Esophagus squamous epithelium (tissue), 5 donors: ENCODE measurements around the gene SEMA7A. TPM values are rescaled to one million over a fixed set of nuclear protein-coding genes. Genes with fewer than 3 reads are reported as not detected.
A peak's percentile ranks its signal among the peaks of the same experiment; 100 is the strongest.
"Not testable (repeated sequence)": the region's sequence is repeated elsewhere in the genome, so short reads cannot be mapped to it uniquely, and the experiment has no call there.

ENCODE experiments used
- DNase-seq: peaks from one replicate; lab custom pipeline; 2025; lab: John Stamatoyannopoulos, UW
- H3K27ac ChIP-seq, 4 donors: fragments of 200-600 bp; sonication (generic); one replicate each; pipeline ENCODE4 v1.5.1; 2016 to 2019; ENCODE audit warnings: mild to moderate bottlenecking in 1 of 4
- H3K27me3 ChIP-seq, 4 donors: fragments of 200-600 bp; sonication (generic); 1 replicate in 3 of 4; 2 replicates in 1 of 4; pipeline versions ENCODE4 v1.5.1 to v1.6.0; 2017 to 2021; ENCODE audit warnings: antibody characterized with exemption in 1 of 4
- H3K36me3 ChIP-seq, 3 donors: fragments of 200-600 bp; sonication (generic); one replicate each; pipeline ENCODE4 v1.5.1; 2016 to 2019
- H3K4me1 ChIP-seq, 3 donors: fragments of 200-600 bp; sonication (generic); one replicate each; pipeline ENCODE4 v1.5.1; 2017 to 2019
- H3K4me3 ChIP-seq, 4 donors: fragments of 200-600 bp; sonication (generic); 1 replicate in 3 of 4; 2 replicates in 1 of 4; pipeline ENCODE4 v1.5.1; 2016 to 2019; ENCODE audit warnings: mild to moderate bottlenecking in 2 of 4, moderate library complexity in 1 of 4
- H3K9me3 ChIP-seq, 3 donors: fragments of 200-600 bp; sonication (generic); one replicate each; pipeline ENCODE4 v1.5.1; 2016 to 2019
- POLR2A ChIP-seq, 4 donors: fragments of 450-650 bp; IDR thresholded peaks; one replicate each; pipeline ENCODE4 v1.6.1; 2017; ENCODE audit warnings: antibody characterized with exemption in 4 of 4, mild to moderate bottlenecking in 4 of 4, moderate library complexity in 3 of 4
- WGBS, 2 donors: methylation state at CpG; one replicate each; pipeline ENCODE4 v1.1.5; 2018; 5-methylcytosine and 5-hydroxymethylcytosine counted together
- intact Hi-C: fragments of 100-400 bp; cut with DNase I; formaldehyde crosslinking; loops from one replicate; pipeline ENCODE4 v1.15.0; 2022
- small RNA-seq, 4 donors: library from RNA; depleted of rRNA; stranded (forward); fragments of <200 nt; gene quantifications; one replicate each; pipeline ENCODE3, GENCODE V24; 2016
- total RNA-seq, 4 donors: library from RNA; depleted of rRNA; stranded (reverse); fragments of >200 nt; gene quantifications; one replicate each; pipeline ENCODE4 v1.1.0, GENCODE V29; 2016
- TF ChIP-seq, protein P1 (sequence below), 6 experiments: fragments of 450-650 bp in 4 of 6; fragments of 200-600 bp in 2 of 6; sonication (generic) in 2 of 6; IDR thresholded peaks; one replicate each; pipeline ENCODE4 v1.5.1; 2016 to 2019; ENCODE audit warnings: antibody characterized with exemption in 6 of 6, mild to moderate bottlenecking in 4 of 6, moderate library complexity in 4 of 6
- donor health status: DM: yes; HTN: yes; CAD: no.

SEMA7A gene
- total RNA-seq, 4 donors from 2014 or later, result 1.2 to 7.5 (median 2.9) TPM

DNA sequence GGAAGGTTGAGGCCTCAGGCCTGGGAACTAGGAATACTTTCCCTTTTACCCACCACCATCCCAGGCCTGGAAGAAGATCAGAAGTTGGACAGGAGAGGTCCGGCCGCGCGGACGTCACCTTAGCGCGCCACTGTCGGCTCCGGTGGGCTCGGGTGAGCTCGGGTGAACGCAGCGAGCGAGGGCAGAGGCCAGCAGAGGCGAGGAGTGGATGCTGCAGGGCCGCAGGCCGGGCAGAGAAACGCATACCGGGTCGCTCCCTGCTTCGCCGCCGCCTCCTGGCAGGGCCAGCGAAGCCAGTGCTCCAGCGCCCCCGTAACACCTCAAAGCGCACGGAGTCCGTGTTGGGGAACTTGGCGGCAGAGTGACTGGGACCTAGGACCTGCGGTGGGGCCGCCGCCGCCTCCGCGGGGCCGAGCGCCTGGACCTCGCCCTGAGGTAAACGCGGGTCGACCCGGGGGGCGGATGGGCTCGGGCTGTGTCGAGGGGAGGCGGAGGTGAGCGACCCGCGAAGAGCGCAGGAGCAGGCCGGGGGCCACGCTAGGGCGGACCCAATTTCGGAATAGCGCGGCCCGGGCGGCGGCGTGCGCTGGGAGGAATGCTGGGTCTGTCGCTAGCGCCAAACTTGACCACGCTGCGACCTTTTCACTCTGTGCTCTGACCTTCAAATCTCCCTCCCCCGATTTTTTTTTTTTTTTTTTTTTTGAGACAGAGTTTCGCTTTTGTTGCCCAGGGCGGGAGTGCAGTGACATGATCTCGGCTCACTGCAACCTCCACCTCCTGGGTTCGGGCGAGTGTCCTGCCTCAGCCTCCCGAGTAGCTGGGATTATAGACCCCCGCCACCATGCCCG lies 67.9 kb downstream of the SEMA7A start:
- no peak for DNase-seq
- Histone ChIP-seq H3K36me3 (no peaks in the 10 kb centered on the region), H3K4me1 (peaks cover 4 to 44% (median 9%) of the 10 kb centered on the region in 3 donors), H3K9me3 (no peaks in the 10 kb centered on the region), H3K4me3 (peak overlapping the region; percentile 51 to 71 (median 63)), H3K27ac (peak overlapping the region; percentile 56 to 89 (median 82)), H3K27me3 (peaks cover 0 to 26% (median 0%) of the 10 kb centered on the region in 4 donors)
- TF ChIP-seq POLR2A (IDR thresholded peaks at IDR 0.05), result peak in 1 of 4 donors; percentile 28
- TF ChIP-seq, protein P1, sequence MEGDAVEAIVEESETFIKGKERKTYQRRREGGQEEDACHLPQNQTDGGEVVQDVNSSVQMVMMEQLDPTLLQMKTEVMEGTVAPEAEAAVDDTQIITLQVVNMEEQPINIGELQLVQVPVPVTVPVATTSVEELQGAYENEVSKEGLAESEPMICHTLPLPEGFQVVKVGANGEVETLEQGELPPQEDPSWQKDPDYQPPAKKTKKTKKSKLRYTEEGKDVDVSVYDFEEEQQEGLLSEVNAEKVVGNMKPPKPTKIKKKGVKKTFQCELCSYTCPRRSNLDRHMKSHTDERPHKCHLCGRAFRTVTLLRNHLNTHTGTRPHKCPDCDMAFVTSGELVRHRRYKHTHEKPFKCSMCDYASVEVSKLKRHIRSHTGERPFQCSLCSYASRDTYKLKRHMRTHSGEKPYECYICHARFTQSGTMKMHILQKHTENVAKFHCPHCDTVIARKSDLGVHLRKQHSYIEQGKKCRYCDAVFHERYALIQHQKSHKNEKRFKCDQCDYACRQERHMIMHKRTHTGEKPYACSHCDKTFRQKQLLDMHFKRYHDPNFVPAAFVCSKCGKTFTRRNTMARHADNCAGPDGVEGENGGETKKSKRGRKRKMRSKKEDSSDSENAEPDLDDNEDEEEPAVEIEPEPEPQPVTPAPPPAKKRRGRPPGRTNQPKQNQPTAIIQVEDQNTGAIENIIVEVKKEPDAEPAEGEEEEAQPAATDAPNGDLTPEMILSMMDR (IDR thresholded peaks at IDR 0.05), result no peak
- WGBS, 2 donors, result 6 to 9% methylated on average over 18 to 49 of the region's 75 CpGs
- intact Hi-C loops, result no loop called here

DNA sequence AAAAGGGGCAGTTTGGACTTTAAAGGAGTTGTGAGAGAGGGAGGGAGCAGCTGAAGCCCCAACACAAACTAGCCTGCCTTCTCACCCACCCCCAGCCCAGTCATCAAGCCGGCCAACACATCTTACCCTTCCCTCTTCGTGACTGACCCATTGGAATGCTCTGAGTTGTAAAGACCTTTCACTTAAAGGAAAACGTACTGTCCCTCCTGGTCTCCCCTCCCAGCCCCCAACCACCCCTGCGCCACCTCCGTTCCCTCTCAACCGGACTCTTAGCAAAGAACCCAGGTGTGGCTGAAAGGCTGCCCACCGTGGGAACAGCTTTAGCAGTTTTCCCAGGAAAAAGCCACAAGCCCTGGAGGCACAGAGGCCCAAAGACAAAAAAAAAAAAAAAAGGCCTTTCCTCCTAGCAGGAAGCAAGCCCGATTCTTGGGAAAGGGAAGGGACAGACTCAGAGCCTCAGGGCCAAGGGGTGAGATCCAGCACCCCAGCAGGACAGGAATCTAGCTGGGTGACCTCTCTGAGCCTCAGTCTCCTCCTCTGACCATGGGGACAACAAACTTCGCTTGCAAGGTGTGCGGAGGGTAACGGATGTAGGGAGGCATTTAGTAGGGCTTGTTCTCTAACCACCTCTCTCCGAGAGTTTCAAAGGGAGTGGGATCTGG lies 68.7 kb downstream of the SEMA7A start:
- peak overlapping the region; percentile 56 to 89 (median 82) for H3K27ac ChIP-seq

DNA sequence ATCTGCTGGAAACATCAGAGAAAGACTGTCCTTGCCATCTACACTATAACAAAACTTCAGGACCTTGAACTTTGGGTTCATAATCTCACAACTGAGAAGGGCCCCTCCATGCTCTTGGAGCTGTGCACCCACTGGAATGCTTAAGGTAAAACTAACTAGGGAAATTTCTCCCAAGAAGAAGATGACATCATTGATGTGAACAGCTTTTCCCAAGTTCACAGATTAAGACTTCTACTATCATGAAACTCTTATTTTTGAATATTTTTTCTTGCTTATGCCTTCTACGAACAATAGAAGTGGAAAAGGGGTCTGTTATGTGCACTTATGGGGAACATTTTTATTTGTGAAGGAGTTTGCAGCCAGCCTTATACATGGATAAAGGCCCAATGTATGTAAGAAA lies 71.3 kb downstream of the SEMA7A start:
- Histone ChIP-seq H3K9me3 (no peaks in the 10 kb centered on the region), H3K27me3 (peaks cover 0 to 22% (median 0%) of the 10 kb centered on the region in 4 donors), H3K4me1 (peaks cover 7 to 73% (median 26%) of the 10 kb centered on the region in 3 donors), H3K27ac (no peak overlapping the region), H3K4me3 (no peak overlapping the region), H3K36me3 (no peaks in the 10 kb centered on the region)
- 88 to 92% methylated on average over 1 of the region's 1 CpG for WGBS, 2 donors
- TF ChIP-seq POLR2A (IDR thresholded peaks at IDR 0.05), result no peak
- TF ChIP-seq, protein P1 (IDR thresholded peaks at IDR 0.05), result no peak
- no peak for DNase-seq
- intact Hi-C loops, result no loop called here

More for the DNA sequence above, 68.7 kb downstream of the SEMA7A start:
- Histone ChIP-seq H3K4me1 (peaks cover 4 to 51% (median 14%) of the 10 kb centered on the region in 3 donors), H3K9me3 (no peaks in the 10 kb centered on the region), H3K4me3 (peak overlapping the region; percentile 51 to 71 (median 63)), H3K36me3 (no peaks in the 10 kb centered on the region), H3K27me3 (peaks cover 0 to 26% (median 0%) of the 10 kb centered on the region in 4 donors)
- 47 to 56% methylated on average over 6 to 7 of the region's 12 CpGs for WGBS, 2 donors
- no peak for DNase-seq
- intact Hi-C loops, result no loop called here
- TF ChIP-seq, protein P1 (IDR thresholded peaks at IDR 0.05), result no peak
- no peak for TF ChIP-seq POLR2A (IDR thresholded peaks at IDR 0.05)

DNA sequence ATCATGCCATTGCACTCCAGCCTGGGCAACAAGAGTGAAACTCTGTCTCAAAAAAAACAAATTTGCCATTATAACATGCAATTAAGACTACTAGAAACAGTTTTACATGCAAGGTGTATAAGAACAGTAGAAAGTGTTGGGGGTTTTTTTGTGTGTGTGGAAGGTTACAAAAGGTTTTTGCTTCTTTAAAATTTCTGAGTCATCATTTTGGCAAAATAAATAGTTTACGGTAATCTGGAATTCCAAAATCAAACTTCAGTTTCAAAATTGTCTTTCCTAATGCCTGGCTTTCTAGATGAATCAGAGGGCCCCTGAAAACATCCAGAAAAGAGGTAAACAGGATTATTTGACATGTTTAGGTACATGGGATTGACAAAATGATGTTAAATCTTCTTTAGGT lies 72.9 kb downstream of the SEMA7A start:
- DNase-seq, H3K9me3 ChIP-seq, intact Hi-C loops, H3K4me3 ChIP-seq, H3K27me3 ChIP-seq, H3K36me3 ChIP-seq: not testable (repeated sequence)
- Histone ChIP-seq H3K4me1 (peaks cover 6 to 73% (median 31%) of the 10 kb centered on the region in 3 donors), H3K27ac (peak overlapping the region in 3 of 4 donors; percentile 14 to 79 (median 73))
- WGBS, 2 donors, result 11 to 29% methylated on average over 1 of the region's 1 CpG

DNA sequence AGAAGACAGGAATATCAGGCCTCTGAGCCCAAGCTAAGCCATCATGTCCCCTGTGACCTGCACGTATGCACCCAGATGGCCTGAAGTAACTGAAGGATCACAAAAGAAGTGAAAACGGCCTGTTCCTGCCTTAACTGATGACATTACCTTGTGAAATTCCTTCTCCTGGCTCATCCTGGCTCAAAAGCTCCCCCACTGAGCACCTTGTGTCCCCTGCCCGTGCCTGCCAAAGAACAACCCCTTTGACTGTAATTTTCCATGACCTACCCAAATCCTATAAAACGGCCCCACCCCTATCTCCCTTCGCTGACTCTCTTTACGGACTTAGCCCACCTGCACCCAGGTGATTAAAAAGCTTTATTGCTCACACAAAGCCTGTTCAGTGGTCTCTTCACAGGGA lies 74.4 kb downstream of the SEMA7A start:
- Histone ChIP-seq H3K4me1 (peaks cover 6 to 65% (median 26%) of the 10 kb centered on the region in 3 donors), H3K27ac (peak overlapping the region; percentile 22 to 79 (median 49))
- DNase-seq, intact Hi-C loops, H3K4me3 ChIP-seq, H3K9me3 ChIP-seq, H3K27me3 ChIP-seq, H3K36me3 ChIP-seq: not testable (repeated sequence)
- WGBS, 2 donors, result 34 to 45% methylated on average over 6 of the region's 6 CpGs

Small RNAs within 50 kb of the gene (small RNA-seq; reads per million reads assigned to genes)
- gene MIR6881, result 0 reads per million in 4 donors

Other genes starting within 250 kb of the SEMA7A start
- 1 to 10 TPM in 2 of 4 donors, under 1 TPM in 1, not detected in 1; 0.76 to 2.2 (median 1.5) TPM for gene STRA6, start 231.2 kb downstream of the SEMA7A start, total RNA-seq
- not detected for gene CCDC33, start 197.6 kb downstream of the SEMA7A start, total RNA-seq
- gene CYP11A1, start 66.3 kb downstream of the SEMA7A start, total RNA-seq, result 10 to 100 TPM in 2 of 4 donors, 1 to 10 TPM in 2; 1.3 to 17.0 (median 9.5) TPM
- 10 to 100 TPM; 31.2 to 44.0 (median 35.2) TPM for gene UBL7, start 27.2 kb upstream of the SEMA7A start, total RNA-seq
- 10 to 100 TPM in 1 of 4 donors, 1 to 10 TPM in 3; 4.5 to 11.6 (median 6.4) TPM for gene ARID3B, start 107.3 kb upstream of the SEMA7A start, total RNA-seq
- gene CLK3, start 181.9 kb upstream of the SEMA7A start, total RNA-seq, result 100 to 1,000 TPM in 1 of 4 donors, 10 to 100 TPM in 3; 46.8 to 105 (median 58.0) TPM